Trophoblast cell (in vitro differentiated cells and primary cell): ENCODE results near the gene NDC80.

Source experiments
- DNase-seq, 2 donors: peaks; one replicate each; pipeline ENCODE4 v3.0.0-alpha.2; 2016
- H2AFZ ChIP-seq: 2 replicates; pipeline ENCODE4 v1.6.1; 2013; ENCODE audit warnings: low read length, moderate library complexity, mild to moderate bottlenecking; ENCODE audit not compliant: insufficient read depth, poor library complexity
- H2AK5ac ChIP-seq: 2 replicates; pipeline ENCODE4 v1.6.1; 2013; ENCODE audit warnings: mild to moderate bottlenecking, low read length
- H2BK120ac ChIP-seq: 2 replicates; pipeline ENCODE4 v1.6.1; 2013; ENCODE audit warnings: low read length, mild to moderate bottlenecking, moderate library complexity; ENCODE audit not compliant: insufficient read depth, poor library complexity
- H2BK12ac ChIP-seq: 2 replicates; pipeline ENCODE4 v1.6.1; 2013; ENCODE audit warnings: mild to moderate bottlenecking, low read length, moderate library complexity
- H2BK5ac ChIP-seq: 2 replicates; pipeline ENCODE4 v1.6.1; 2013; ENCODE audit warnings: low read length, low read depth, moderate library complexity, mild to moderate bottlenecking; ENCODE audit not compliant: poor library complexity
- H3K14ac ChIP-seq: 2 replicates; pipeline ENCODE4 v1.6.1; 2013; ENCODE audit warnings: mild to moderate bottlenecking, low read length
- H3K18ac ChIP-seq: 2 replicates; pipeline ENCODE4 v1.6.1; 2013; ENCODE audit warnings: mild to moderate bottlenecking, low read length
- H3K23ac ChIP-seq: 2 replicates; pipeline ENCODE4 v1.6.1; 2013; ENCODE audit warnings: low read length
- H3K27ac ChIP-seq: 2 replicates; pipeline ENCODE4 v1.5.1; 2013; ENCODE audit warnings: low read depth, mild to moderate bottlenecking, inconsistent platforms, low read length, moderate library complexity
- H3K27me3 ChIP-seq: 2 replicates; pipeline ENCODE4 v1.6.1; 2013; ENCODE audit warnings: inconsistent platforms, mild to moderate bottlenecking, low read length, moderate library complexity; ENCODE audit not compliant: insufficient read depth
- H3K36me3 ChIP-seq, 2 experiments: 1 replicate in 1 of 2; 2 replicates in 1 of 2; pipeline ENCODE4 v1.6.1; 2013; ENCODE audit warnings: low read length in 2 of 2, mild to moderate bottlenecking in 2 of 2, moderate library complexity in 1 of 2; ENCODE audit not compliant: insufficient read depth in 2 of 2, control insufficient read depth in 1 of 2
- H3K4ac ChIP-seq: 2 replicates; pipeline ENCODE4 v1.6.1; 2013; ENCODE audit warnings: low read depth, mild to moderate bottlenecking, low read length, moderate library complexity
- H3K4me1 ChIP-seq, 2 experiments: 1 replicate in 1 of 2; 2 replicates in 1 of 2; pipeline ENCODE4 v1.6.1; 2013; ENCODE audit warnings: low read length in 2 of 2, mild to moderate bottlenecking in 2 of 2, moderate library complexity in 1 of 2; ENCODE audit not compliant: insufficient read depth in 2 of 2, control insufficient read depth in 1 of 2
- H3K4me2 ChIP-seq: 2 replicates; pipeline ENCODE4 v1.6.1; 2013; ENCODE audit warnings: inconsistent platforms, mild to moderate bottlenecking, low read length, moderate library complexity
- H3K4me3 ChIP-seq: 2 replicates; pipeline ENCODE4 v1.5.1; 2013; ENCODE audit warnings: mild to moderate bottlenecking, low read depth, low read length, inconsistent platforms
- H3K79me1 ChIP-seq: one replicate; pipeline ENCODE4 v1.6.1; 2013; ENCODE audit warnings: low read length
- H3K79me2 ChIP-seq: 2 replicates; pipeline ENCODE4 v1.6.1; 2013; ENCODE audit warnings: low read length, mild to moderate bottlenecking; ENCODE audit not compliant: control insufficient read depth, insufficient read depth, poor library complexity
- H3K9ac ChIP-seq: 2 replicates; pipeline ENCODE4 v1.6.1; 2013; ENCODE audit warnings: mild to moderate bottlenecking, low read length
- H3K9me3 ChIP-seq: 2 replicates; pipeline ENCODE4 v1.6.1; 2013; ENCODE audit warnings: low read depth, mild to moderate bottlenecking, control low read depth, inconsistent platforms, low read length; ENCODE audit not compliant: insufficient read depth
- H4K12ac ChIP-seq: 2 replicates; pipeline ENCODE4 v1.6.1; 2013; ENCODE audit warnings: low read depth, mild to moderate bottlenecking, low read length, moderate library complexity
- H4K8ac ChIP-seq: 2 replicates; pipeline ENCODE4 v1.6.1; 2013; ENCODE audit warnings: low read depth, mild to moderate bottlenecking, low read length, moderate library complexity
- H4K91ac ChIP-seq: one replicate; pipeline ENCODE4 v1.6.1; 2013; ENCODE audit warnings: low read depth, mild to moderate bottlenecking, low read length, moderate library complexity
- WGBS: extraction: QIAGEN DNeasy Blood & Tissue Kit; methylation state at CpG from one replicate; pipeline ENCODE4 v1.1.7; 2013; ENCODE audit warnings: missing lambda C conversion rate; ENCODE audit not compliant: insufficient read length, insufficient coverage; ENCODE audit errors: extremely low coverage; 5-methylcytosine and 5-hydroxymethylcytosine counted together

The NDC80 gene

GRCh38 chr18:2625217-2625616 lies 53.9 kb downstream of the NDC80 start:
- no peak overlapping the region for H3K4me3 ChIP-seq
- no peak overlapping the region for H2AFZ ChIP-seq
- no peak overlapping the region for H3K4ac ChIP-seq
- no peak overlapping the region for H2BK12ac ChIP-seq
- no peaks in the 10 kb centered on the region for H3K79me2 ChIP-seq
- no peak overlapping the region for H3K18ac ChIP-seq
- H3K9me3 ChIP-seq, result no peaks in the 10 kb centered on the region
- H3K4me2 ChIP-seq, result no peak overlapping the region
- no peak overlapping the region for H3K14ac ChIP-seq
- no peaks in the 10 kb centered on the region for H3K27me3 ChIP-seq
- H2BK5ac ChIP-seq, result no peak overlapping the region
- no peak overlapping the region for H3K9ac ChIP-seq
- H3K79me1 ChIP-seq, result no peaks in the 10 kb centered on the region
- no peak for DNase-seq
- H2AK5ac ChIP-seq, result no peak overlapping the region
- H3K27ac ChIP-seq, result no peak overlapping the region
- no CpG with 5 or more reads among the region's 5 CpGs for WGBS
- H4K8ac ChIP-seq, result no peak overlapping the region
- no peak overlapping the region for H2BK120ac ChIP-seq
- no peaks in the 10 kb centered on the region for H3K4me1 ChIP-seq
- H3K23ac ChIP-seq, result no peak overlapping the region
- no peak overlapping the region for H4K91ac ChIP-seq
- no peaks in the 10 kb centered on the region for H3K36me3 ChIP-seq
- no peak overlapping the region for H4K12ac ChIP-seq

GRCh38 chr18:2627821-2628276 lies 56.5 kb downstream of the NDC80 start:
- no peak overlapping the region for H4K8ac ChIP-seq
- H3K9me3 ChIP-seq, result no peaks in the 10 kb centered on the region
- no peak overlapping the region for H3K9ac ChIP-seq
- H3K79me2 ChIP-seq, result no peaks in the 10 kb centered on the region
- no peak overlapping the region for H3K4me2 ChIP-seq
- no peaks in the 10 kb centered on the region for H3K27me3 ChIP-seq
- no CpG with 5 or more reads among the region's 1 CpG for WGBS
- no peak overlapping the region for H3K14ac ChIP-seq
- H2BK120ac ChIP-seq, result no peak overlapping the region
- no peak overlapping the region for H2BK5ac ChIP-seq
- no peak overlapping the region for H4K12ac ChIP-seq
- no peak overlapping the region for H3K23ac ChIP-seq
- no peaks in the 10 kb centered on the region for H3K4me1 ChIP-seq
- no peaks in the 10 kb centered on the region for H3K36me3 ChIP-seq
- no peak overlapping the region for H2BK12ac ChIP-seq
- H2AFZ ChIP-seq, result no peak overlapping the region
- no peak overlapping the region for H4K91ac ChIP-seq
- H3K79me1 ChIP-seq, result no peaks in the 10 kb centered on the region
- no peak overlapping the region for H3K4me3 ChIP-seq
- no peak overlapping the region for H3K27ac ChIP-seq
- no peak overlapping the region for H2AK5ac ChIP-seq
- DNase-seq, result peak; percentile 42 to 86
- H3K18ac ChIP-seq, result no peak overlapping the region
- H3K4ac ChIP-seq, result no peak overlapping the region

GRCh38 chr18:2629003-2629402 lies 57.6 kb downstream of the NDC80 start:
- no peak overlapping the region for H2AFZ ChIP-seq
- H4K12ac ChIP-seq, result no peak overlapping the region
- no peaks in the 10 kb centered on the region for H3K27me3 ChIP-seq
- H3K4ac ChIP-seq, result no peak overlapping the region
- no peak overlapping the region for H2BK12ac ChIP-seq
- H3K23ac ChIP-seq, result no peak overlapping the region
- no peaks in the 10 kb centered on the region for H3K9me3 ChIP-seq
- no peak overlapping the region for H3K4me2 ChIP-seq
- H3K79me1 ChIP-seq, result no peaks in the 10 kb centered on the region
- no peak overlapping the region for H3K9ac ChIP-seq
- no peaks in the 10 kb centered on the region for H3K4me1 ChIP-seq
- no peak for DNase-seq
- no peaks in the 10 kb centered on the region for H3K79me2 ChIP-seq
- H3K27ac ChIP-seq, result no peak overlapping the region
- no peak overlapping the region for H3K14ac ChIP-seq
- no peak overlapping the region for H4K91ac ChIP-seq
- H3K18ac ChIP-seq, result no peak overlapping the region
- no CpG with 5 or more reads among the region's 2 CpGs for WGBS
- no peak overlapping the region for H4K8ac ChIP-seq
- no peak overlapping the region for H2BK5ac ChIP-seq
- H2BK120ac ChIP-seq, result no peak overlapping the region
- H2AK5ac ChIP-seq, result no peak overlapping the region
- no peaks in the 10 kb centered on the region for H3K36me3 ChIP-seq
- no peak overlapping the region for H3K4me3 ChIP-seq

GRCh38 chr18:2635586-2635985 lies 64.2 kb downstream of the NDC80 start:
- Histone ChIP-seq H3K18ac (no peak overlapping the region), H3K79me1 (no peaks in the 10 kb centered on the region), H3K4me3 (no peak overlapping the region), H3K9me3 (peaks cover 1% of the 10 kb centered on the region), H3K4me2 (no peak overlapping the region), H2AFZ (no peak overlapping the region), H2BK5ac (no peak overlapping the region), H3K4me1 (no peaks in the 10 kb centered on the region), H4K8ac (no peak overlapping the region), H3K23ac (no peak overlapping the region), H3K36me3 (no peaks in the 10 kb centered on the region), H2BK12ac (no peak overlapping the region), H4K12ac (no peak overlapping the region), H2BK120ac (no peak overlapping the region), H3K14ac (no peak overlapping the region), H4K91ac (no peak overlapping the region), H3K27me3 (no peaks in the 10 kb centered on the region), H3K4ac (no peak overlapping the region), H3K27ac (no peak overlapping the region), H3K9ac (no peak overlapping the region), H3K79me2 (no peaks in the 10 kb centered on the region), H2AK5ac (no peak overlapping the region)
- DNase-seq, result no peak
- no CpG with 5 or more reads among the region's 1 CpG for WGBS
